K562 (cell line): Measurements from ENCODE around the gene ACRBP. TPM values are rescaled to one million over a fixed set of nuclear protein-coding genes. Genes with fewer than 3 reads are reported as not detected.

Source experiments
- GTF2F1 ChIP-seq: IDR thresholded peaks from 2 replicates; pipeline ENCODE4 v1.6.1; 2011; ENCODE audit warnings: low read depth, low read length, improper control_type of control experiment
- MCM2 ChIP-seq: fragments of 450-650 bp; IDR thresholded peaks from 2 replicates; pipeline ENCODE4 v1.6.1; 2017; ENCODE audit warnings: low read depth, mild to moderate bottlenecking
- MGA ChIP-seq: fragments of 450-650 bp; IDR thresholded peaks from 2 replicates; pipeline ENCODE4 v1.6.1; 2016; ENCODE audit warnings: mild to moderate bottlenecking, moderate library complexity
- POLR2A ChIP-seq: fragments of 450-650 bp; conservative IDR thresholded peaks from 2 replicates; pipeline ENCODE4 v1.6.1; 2016
- TEAD2 ChIP-seq: fragments of 450-650 bp; IDR thresholded peaks from 2 replicates; pipeline ENCODE4 v1.6.1; 2016; ENCODE audit warnings: missing genetic modification characterization, control low read depth, missing compliant biosample characterization
- ZNF146 ChIP-seq: IDR thresholded peaks from one replicate; pipeline ENCODE4 v1.6.1; 2018; ENCODE audit warnings: missing compliant biosample characterization; ENCODE audit not compliant: unreplicated experiment
- ZNF23 ChIP-seq: fragments of 250-450 bp; sonication (Bioruptor Pico); IDR thresholded peaks from 2 replicates; pipeline ENCODE4 v1.4.0; 2020; ENCODE audit warnings: mild to moderate bottlenecking
- ZNF785 ChIP-seq: fragments of 250-450 bp; sonication (Bioruptor Pico); IDR thresholded peaks from 2 replicates; pipeline ENCODE4 v1.4.0; 2020; ENCODE audit warnings: mild to moderate bottlenecking
- polyA plus RNA-seq, 8 experiments: library from polyadenylated mRNA; depleted of rRNA in 4 of 8; stranded (reverse) in 5 of 8; unstranded in 3 of 8; fragments of >200 nt; fragmentation: Nextera tagmentation in 2 of 8; fragmentation: Illumina TruSeq in 1 of 8; extraction: Ambion mirVana in 2 of 8; extraction: Trizol in 1 of 8; gene quantifications; 2 replicates each; pipeline versions ENCODE4 v1.2.1 to v1.2.3, GENCODE V29; 2011 to 2014; ENCODE audit warnings: inconsistent platforms in 1 of 8, missing spikeins in 1 of 8
- total RNA-seq, 7 experiments: library from RNA; depleted of rRNA in 6 of 7; stranded (reverse); fragments of >200 nt in 6 of 7; fragmentation: Illumina TruSeq in 2 of 7; extraction: Trizol in 2 of 7; gene quantifications; 2 replicates each; pipeline versions ENCODE4 v1.2.1 to v1.2.3, GENCODE V29; 2011 to 2021; ENCODE audit warnings: low replicate concordance in 1 of 7
- TF ChIP-seq, protein P1 (sequence below), 2 experiments: fragments of 250-450 bp in 1 of 2; fragments of 450-650 bp in 1 of 2; sonication (Bioruptor Pico) in 1 of 2; IDR thresholded peaks; 2 replicates each; pipeline versions ENCODE4 v1.6.1 to v1.8.0; 2016 to 2021; ENCODE audit warnings: mild to moderate bottlenecking in 2 of 2, moderate library complexity in 2 of 2, missing compliant biosample characterization in 1 of 2, missing genetic modification characterization in 1 of 2

ACRBP gene
- total and polyA plus RNA-seq, 9 of the 15 experiments (the other 6 are each of a cell fraction or from before 2014, with no cell fraction given), result 3.1 to 31.8 (median 8.4) TPM

DNA sequence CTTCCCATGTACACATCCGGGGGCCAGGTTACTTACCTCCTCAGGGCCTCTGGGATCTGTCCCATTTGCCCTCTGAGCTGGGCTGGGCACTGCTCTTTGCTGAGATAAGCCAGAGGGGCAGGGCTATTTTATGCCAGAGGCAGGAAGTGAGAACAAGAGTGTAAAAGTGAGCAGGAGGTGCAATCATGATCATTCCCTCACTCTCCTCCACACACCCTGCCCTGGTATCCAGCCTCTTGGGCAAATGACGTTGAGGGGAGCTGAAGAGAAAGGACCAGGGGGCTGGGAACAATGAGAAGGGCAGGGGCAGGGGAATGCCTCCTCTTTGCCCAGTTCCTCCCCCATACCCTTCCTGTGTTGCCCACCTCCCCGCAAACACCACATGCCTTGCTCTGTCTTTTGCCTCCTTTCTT, 15.7 kb downstream of the ACRBP start (continued):
- TF ChIP-seq MGA (no peak), ZNF146 (CRISPR knock-in tag) (no peak), TEAD2 (no peak), GTF2F1 (no peak), POLR2A (no peak), ZNF785 (CRISPR knock-in tag) (no peak), ZNF23 (CRISPR knock-in tag) (no peak), MCM2 (no peak)
- TF ChIP-seq, protein P1, sequence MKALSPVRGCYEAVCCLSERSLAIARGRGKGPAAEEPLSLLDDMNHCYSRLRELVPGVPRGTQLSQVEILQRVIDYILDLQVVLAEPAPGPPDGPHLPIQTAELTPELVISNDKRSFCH (CRISPR knock-in tag; IDR thresholded peaks at IDR 0.05), result no peak
- TF ChIP-seq, protein P1 (tag; IDR thresholded peaks at IDR 0.05), result no peak
